ENCODE results near the gene PYGO2.

- TF ChIP-seq, protein P1, sequence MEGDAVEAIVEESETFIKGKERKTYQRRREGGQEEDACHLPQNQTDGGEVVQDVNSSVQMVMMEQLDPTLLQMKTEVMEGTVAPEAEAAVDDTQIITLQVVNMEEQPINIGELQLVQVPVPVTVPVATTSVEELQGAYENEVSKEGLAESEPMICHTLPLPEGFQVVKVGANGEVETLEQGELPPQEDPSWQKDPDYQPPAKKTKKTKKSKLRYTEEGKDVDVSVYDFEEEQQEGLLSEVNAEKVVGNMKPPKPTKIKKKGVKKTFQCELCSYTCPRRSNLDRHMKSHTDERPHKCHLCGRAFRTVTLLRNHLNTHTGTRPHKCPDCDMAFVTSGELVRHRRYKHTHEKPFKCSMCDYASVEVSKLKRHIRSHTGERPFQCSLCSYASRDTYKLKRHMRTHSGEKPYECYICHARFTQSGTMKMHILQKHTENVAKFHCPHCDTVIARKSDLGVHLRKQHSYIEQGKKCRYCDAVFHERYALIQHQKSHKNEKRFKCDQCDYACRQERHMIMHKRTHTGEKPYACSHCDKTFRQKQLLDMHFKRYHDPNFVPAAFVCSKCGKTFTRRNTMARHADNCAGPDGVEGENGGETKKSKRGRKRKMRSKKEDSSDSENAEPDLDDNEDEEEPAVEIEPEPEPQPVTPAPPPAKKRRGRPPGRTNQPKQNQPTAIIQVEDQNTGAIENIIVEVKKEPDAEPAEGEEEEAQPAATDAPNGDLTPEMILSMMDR (conservative IDR thresholded peaks at IDR 0.05; ENCODE audit: low read length), result no peak
- TF ChIP-seq EZH2phosphoT487 (IDR thresholded peaks at IDR 0.05; ENCODE audit: borderline replicate concordance), result no peak
These were observed 46.7 kb upstream of the PYGO2 start for GRCh38 chr1:155008015-155008941.
